H9 (cell line): ENCODE results near the gene RIC8A. TPM values are rescaled to one million over a fixed set of nuclear protein-coding genes. Genes with fewer than 3 reads are reported as not detected.
"Not testable (repeated sequence)": the region's sequence is repeated elsewhere in the genome, so short reads cannot be mapped to it uniquely, and the experiment has no call there.

Source experiments
- DNase-seq: peaks from one replicate; pipeline ENCODE4 v3.0.0-alpha.2; 2017
- H2AFZ ChIP-seq: one replicate; pipeline ENCODE4 v1.6.1; 2013; ENCODE audit warnings: mild to moderate bottlenecking, low read length, control low read depth, moderate library complexity
- H2AK5ac ChIP-seq: 2 replicates; pipeline ENCODE4 v1.6.1; 2013; ENCODE audit warnings: low read length, control low read depth, mixed read lengths; ENCODE audit not compliant: insufficient read length
- H2BK120ac ChIP-seq: one replicate; pipeline ENCODE4 v1.6.1; 2013; ENCODE audit warnings: low read depth, mild to moderate bottlenecking, low read length, control low read depth, inconsistent platforms; ENCODE audit not compliant: poor library complexity, severe bottlenecking
- H2BK12ac ChIP-seq: 2 replicates; pipeline ENCODE4 v1.6.1; 2013; ENCODE audit warnings: low read length, control low read depth, mixed read lengths, low read depth; ENCODE audit not compliant: insufficient read length
- H2BK15ac ChIP-seq: 2 replicates; pipeline ENCODE4 v1.6.1; 2013; ENCODE audit warnings: low read depth, low read length, control low read depth
- H2BK20ac ChIP-seq: one replicate; pipeline ENCODE4 v1.6.1; 2013; ENCODE audit warnings: low read depth, mild to moderate bottlenecking, low read length, control low read depth, inconsistent platforms; ENCODE audit not compliant: poor library complexity, severe bottlenecking
- H2BK5ac ChIP-seq: 2 replicates; pipeline ENCODE4 v1.6.1; 2013; ENCODE audit warnings: low read length, control low read depth, mixed read lengths; ENCODE audit not compliant: insufficient read length
- H3K14ac ChIP-seq: 2 replicates; pipeline ENCODE4 v1.6.1; 2013; ENCODE audit warnings: low read length, control low read depth; ENCODE audit not compliant: insufficient read depth
- H3K18ac ChIP-seq: 2 replicates; pipeline ENCODE4 v1.6.1; 2013; ENCODE audit warnings: low read depth, mild to moderate bottlenecking, mixed read lengths, low read length, control low read depth; ENCODE audit not compliant: insufficient read length
- H3K23ac ChIP-seq: 2 replicates; pipeline ENCODE4 v1.6.1; 2013; ENCODE audit warnings: low read length, control low read depth, mixed read lengths, low read depth; ENCODE audit not compliant: insufficient read length
- H3K23me2 ChIP-seq: 2 replicates; pipeline ENCODE4 v1.6.1; 2013; ENCODE audit warnings: low read depth, mild to moderate bottlenecking, mixed read lengths, low read length, control low read depth; ENCODE audit not compliant: insufficient read length, poor library complexity, severe bottlenecking
- H3K27ac ChIP-seq: 2 replicates; pipeline ENCODE4 v1.5.1; 2013; ENCODE audit warnings: low read length, control low read depth, mixed read lengths, low read depth; ENCODE audit not compliant: insufficient read length
- H3K27me3 ChIP-seq: 2 replicates; pipeline ENCODE4 v1.6.1; 2013; ENCODE audit warnings: low read length, control low read depth, inconsistent platforms; ENCODE audit not compliant: insufficient read depth
- H3K4ac ChIP-seq: 2 replicates; pipeline ENCODE4 v1.6.1; 2013; ENCODE audit warnings: low read depth, mild to moderate bottlenecking, control low read depth, inconsistent platforms, low read length, moderate library complexity
- H3K4me1 ChIP-seq: 2 replicates; pipeline ENCODE4 v1.6.1; 2013; ENCODE audit warnings: low read length, control low read depth, inconsistent platforms; ENCODE audit not compliant: insufficient read depth
- H3K4me2 ChIP-seq: 2 replicates; pipeline ENCODE4 v1.6.1; 2013; ENCODE audit warnings: low read length, control low read depth, mixed read lengths; ENCODE audit not compliant: insufficient read length, insufficient read depth
- H3K56ac ChIP-seq: 2 replicates; pipeline ENCODE4 v1.6.1; 2013; ENCODE audit warnings: low read depth, mild to moderate bottlenecking, mixed read lengths, low read length, control low read depth; ENCODE audit not compliant: insufficient read length
- H3K79me1 ChIP-seq: 2 replicates; pipeline ENCODE4 v1.6.1; 2013; ENCODE audit warnings: low read depth, mild to moderate bottlenecking, moderate library complexity, low read length, control low read depth, inconsistent platforms; ENCODE audit not compliant: insufficient read depth, poor library complexity, severe bottlenecking
- H3K79me2 ChIP-seq: 2 replicates; pipeline ENCODE4 v1.6.1; 2013; ENCODE audit warnings: low read length, control low read depth, inconsistent platforms; ENCODE audit not compliant: insufficient read depth
- H3K9ac ChIP-seq: 2 replicates; pipeline ENCODE4 v1.6.1; 2013; ENCODE audit warnings: low read length, control low read depth, mixed read lengths; ENCODE audit not compliant: insufficient read length; ENCODE audit errors: extremely low read depth
- H3K9me3 ChIP-seq: one replicate; pipeline ENCODE4 v1.6.1; 2013; ENCODE audit warnings: low read depth, low read length, inconsistent platforms; ENCODE audit not compliant: control insufficient read depth
- H3T11ph ChIP-seq: one replicate; pipeline ENCODE4 v1.6.1; 2013; ENCODE audit warnings: mild to moderate bottlenecking, low read length, control low read depth, inconsistent platforms
- H4K20me1 ChIP-seq: one replicate; pipeline ENCODE4 v1.6.1; 2013; ENCODE audit not compliant: control insufficient read depth, insufficient read length, insufficient read depth
- H4K5ac ChIP-seq: 2 replicates; pipeline ENCODE4 v1.6.1; 2013; ENCODE audit warnings: low read depth, mild to moderate bottlenecking, mixed read lengths, low read length, control low read depth; ENCODE audit not compliant: insufficient read length
- H4K8ac ChIP-seq: replicated peaks from 2 replicates; pipeline ENCODE4 v1.6.1; 2013; ENCODE audit warnings: low read length, control low read depth, mixed read lengths, low read depth; ENCODE audit not compliant: insufficient read length
- H4K91ac ChIP-seq: 2 replicates; pipeline ENCODE4 v1.6.1; 2013; ENCODE audit warnings: low read depth, mild to moderate bottlenecking, moderate library complexity, mixed read lengths, low read length, control low read depth; ENCODE audit not compliant: insufficient read length
- H3K27ac Mint-ChIP-seq, 3 experiments: 2 replicates in 2 of 3; 3 replicates in 1 of 3; pipeline ENCODE4 v1.8.0; 2020 to 2021; ENCODE audit warnings: mixed read lengths in 3 of 3, mild to moderate bottlenecking in 1 of 3, moderate library complexity in 1 of 3
- H3K27me3 Mint-ChIP-seq: 2 replicates; pipeline ENCODE4 v1.8.0; 2021; ENCODE audit warnings: low read depth, mild to moderate bottlenecking, moderate library complexity, mixed read lengths
- H3K36me3 Mint-ChIP-seq, 3 experiments: 2 replicates in 2 of 3; 3 replicates in 1 of 3; pipeline ENCODE4 v1.8.0; 2020 to 2021; ENCODE audit warnings: low read depth in 3 of 3, mixed read lengths in 3 of 3; ENCODE audit not compliant: insufficient read depth in 1 of 3
- H3K4me1 Mint-ChIP-seq, 2 experiments: 2 replicates each; pipeline ENCODE4 v1.8.0; 2020; ENCODE audit warnings: mixed read lengths in 2 of 2
- H3K4me3 Mint-ChIP-seq, 2 experiments: 2 replicates in 1 of 2; 3 replicates in 1 of 2; pipeline ENCODE4 v1.8.0; 2020 to 2021; ENCODE audit warnings: mild to moderate bottlenecking in 2 of 2, mixed read lengths in 2 of 2, moderate library complexity in 1 of 2
- H3K9me3 Mint-ChIP-seq, 2 experiments: 2 replicates in 1 of 2; 3 replicates in 1 of 2; pipeline ENCODE4 v1.8.0; 2020; ENCODE audit warnings: mild to moderate bottlenecking in 2 of 2, mixed read lengths in 2 of 2, moderate library complexity in 1 of 2
- WGBS: extraction: QIAGEN DNeasy Blood & Tissue Kit; methylation state at CpG from one replicate; pipeline ENCODE4 v1.1.7; 2013; ENCODE audit warnings: missing lambda C conversion rate, low lambda C conversion rate, mixed read lengths; ENCODE audit not compliant: insufficient read length; ENCODE audit errors: extremely low coverage; 5-methylcytosine and 5-hydroxymethylcytosine counted together
- total RNA-seq: library from RNA; stranded (reverse); gene quantifications from 2 replicates; pipeline ENCODE4 v1.2.1, GENCODE V29; 2021

Gene RIC8A
- total RNA-seq, 1 experiment from 2014 or later: 94.9 TPM

DNA sequence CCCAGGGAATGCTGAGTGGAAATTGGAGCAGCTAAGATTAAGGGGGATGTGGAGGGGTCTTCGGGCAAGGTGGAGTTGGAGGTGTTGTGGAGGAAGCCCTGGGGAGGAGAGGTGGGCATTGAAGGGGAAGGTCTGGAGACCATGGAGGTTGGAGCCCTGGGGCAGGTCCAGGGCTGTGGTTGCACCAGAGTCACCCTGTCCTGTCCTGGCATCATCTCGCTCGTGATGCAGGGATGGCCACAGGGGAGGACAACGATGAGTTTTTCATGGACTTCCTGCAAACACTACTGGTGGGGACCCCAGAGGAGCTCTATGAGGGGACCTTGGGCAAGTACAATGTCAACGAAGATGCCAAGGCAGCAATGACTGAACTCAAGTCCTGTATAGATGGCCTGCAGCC is 14.0 kb upstream of the RIC8A start:
- not testable (repeated sequence) for H2BK120ac ChIP-seq, H2AFZ ChIP-seq, H3K4ac ChIP-seq, H4K91ac ChIP-seq, H2BK5ac ChIP-seq, H3K27me3 Mint-ChIP-seq, H3K9ac ChIP-seq, H3T11ph ChIP-seq, H3K23me2 ChIP-seq, H3K14ac ChIP-seq, H2BK15ac ChIP-seq, H4K8ac ChIP-seq, DNase-seq, H3K79me2 ChIP-seq, H3K27me3 ChIP-seq, H3K27ac ChIP-seq, H3K56ac ChIP-seq, H3K79me1 ChIP-seq, H3K23ac ChIP-seq, H2BK20ac ChIP-seq, H3K4me1 ChIP-seq, H2BK12ac ChIP-seq, H3K27ac Mint-ChIP-seq, H3K9me3 ChIP-seq, H3K36me3 Mint-ChIP-seq, H3K4me1 Mint-ChIP-seq, H3K4me2 ChIP-seq, H4K5ac ChIP-seq, H4K20me1 ChIP-seq, H2AK5ac ChIP-seq, H3K18ac ChIP-seq, H3K4me3 Mint-ChIP-seq
- peaks cover 9 to 22% of the 10 kb centered on the region in 2 experiments for H3K9me3 Mint-ChIP-seq
- WGBS: no CpG with 5 or more reads among the region's 5 CpGs
